GM13977 (cell line): ENCODE data around the gene TRAF3.
A peak's percentile ranks its signal among the peaks of the same experiment; 100 is the strongest.

ENCODE experiments used
- DNase-seq: peaks from one replicate; pipeline ENCODE4 v3.0.0; 2012; ENCODE audit warnings: low spot score
- in situ Hi-C: fragments of 300-500 bp; cut with MboI; formaldehyde crosslinking; loops from one replicate; pipeline ENCODE4 v1.12.0; 2022; ENCODE audit warnings: low sequenced_read_pairs, low pct_unique_long_range_greater_than_20kb, mixed read lengths, inconsistent platforms; ENCODE audit not compliant: unreplicated experiment
- TF ChIP-seq, protein P1 (sequence below): IDR thresholded peaks from 2 replicates; pipeline ENCODE4 v1.5.1; 2012; ENCODE audit warnings: mild to moderate bottlenecking, control low read depth; ENCODE audit not compliant: insufficient read depth; ENCODE audit errors: extremely low read depth, missing control alignments

The TRAF3 gene

DNA sequence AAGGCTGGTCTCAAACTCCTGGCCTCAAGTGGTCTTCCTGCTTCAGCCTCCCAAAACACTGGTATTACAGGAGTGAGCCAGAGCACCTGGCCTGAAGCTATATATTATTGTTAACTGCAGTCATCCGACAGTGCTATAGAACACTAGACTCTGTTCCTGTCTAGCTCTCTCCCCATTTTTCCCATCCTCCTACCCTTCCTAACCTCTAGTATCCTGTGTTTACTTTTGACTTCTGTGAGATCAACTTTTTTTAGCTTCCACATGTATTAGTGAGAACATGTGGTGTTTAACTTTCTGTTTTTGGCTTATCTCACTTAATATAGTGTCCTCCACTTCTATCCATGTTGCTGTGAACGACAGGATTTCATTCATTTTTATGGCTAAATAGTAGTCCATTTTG, 34.7 kb downstream of the TRAF3 start:
- DNase-seq = no peak
- in situ Hi-C loops = no loop called here
- TF ChIP-seq, protein P1, sequence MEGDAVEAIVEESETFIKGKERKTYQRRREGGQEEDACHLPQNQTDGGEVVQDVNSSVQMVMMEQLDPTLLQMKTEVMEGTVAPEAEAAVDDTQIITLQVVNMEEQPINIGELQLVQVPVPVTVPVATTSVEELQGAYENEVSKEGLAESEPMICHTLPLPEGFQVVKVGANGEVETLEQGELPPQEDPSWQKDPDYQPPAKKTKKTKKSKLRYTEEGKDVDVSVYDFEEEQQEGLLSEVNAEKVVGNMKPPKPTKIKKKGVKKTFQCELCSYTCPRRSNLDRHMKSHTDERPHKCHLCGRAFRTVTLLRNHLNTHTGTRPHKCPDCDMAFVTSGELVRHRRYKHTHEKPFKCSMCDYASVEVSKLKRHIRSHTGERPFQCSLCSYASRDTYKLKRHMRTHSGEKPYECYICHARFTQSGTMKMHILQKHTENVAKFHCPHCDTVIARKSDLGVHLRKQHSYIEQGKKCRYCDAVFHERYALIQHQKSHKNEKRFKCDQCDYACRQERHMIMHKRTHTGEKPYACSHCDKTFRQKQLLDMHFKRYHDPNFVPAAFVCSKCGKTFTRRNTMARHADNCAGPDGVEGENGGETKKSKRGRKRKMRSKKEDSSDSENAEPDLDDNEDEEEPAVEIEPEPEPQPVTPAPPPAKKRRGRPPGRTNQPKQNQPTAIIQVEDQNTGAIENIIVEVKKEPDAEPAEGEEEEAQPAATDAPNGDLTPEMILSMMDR = no peak

DNA sequence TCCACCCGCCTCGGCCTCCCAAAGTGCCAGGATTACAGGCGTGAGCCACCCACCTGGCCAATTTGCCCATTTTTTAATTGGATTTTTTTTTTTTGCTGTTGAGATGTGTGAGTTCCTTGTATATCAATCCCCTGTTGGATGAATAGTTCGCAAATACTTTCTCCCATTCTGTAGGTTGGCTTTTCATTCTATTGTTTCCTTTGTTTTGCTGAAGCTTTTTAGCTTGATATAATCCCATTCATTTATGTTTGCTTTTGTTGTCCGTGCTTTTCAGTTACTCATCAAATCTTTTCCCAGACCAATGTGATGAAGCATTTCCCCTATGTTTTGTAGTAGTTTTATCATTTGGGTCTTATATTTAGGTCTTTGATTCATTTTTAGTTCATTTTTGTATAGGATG, 36.4 kb downstream of the TRAF3 start:
- no peak for DNase-seq
- TF ChIP-seq, protein P1 = no peak
- in situ Hi-C loops = no loop called here

DNA sequence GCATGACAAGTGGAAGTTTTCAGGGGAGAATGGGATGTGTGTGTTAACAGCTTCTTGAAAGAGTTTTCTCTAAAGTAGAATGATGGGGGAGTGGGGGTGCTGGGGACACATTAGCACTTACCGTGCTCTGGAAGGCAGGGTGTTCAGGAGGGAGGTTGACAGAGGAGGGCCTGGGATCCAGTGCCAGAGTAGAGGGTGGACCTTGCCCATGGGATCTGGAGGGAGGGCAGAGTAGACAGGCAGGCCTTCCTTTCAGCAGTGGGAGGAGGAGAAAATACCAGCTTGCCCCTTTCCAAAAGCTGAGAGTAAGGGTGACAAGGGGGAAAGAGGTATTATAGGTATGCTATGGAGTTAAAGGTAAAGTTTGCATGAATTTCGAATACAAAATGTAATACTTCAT, 40.1 kb downstream of the TRAF3 start:
- in situ Hi-C loops = no loop called here
- TF ChIP-seq, protein P1 = no peak
- no peak for DNase-seq

DNA sequence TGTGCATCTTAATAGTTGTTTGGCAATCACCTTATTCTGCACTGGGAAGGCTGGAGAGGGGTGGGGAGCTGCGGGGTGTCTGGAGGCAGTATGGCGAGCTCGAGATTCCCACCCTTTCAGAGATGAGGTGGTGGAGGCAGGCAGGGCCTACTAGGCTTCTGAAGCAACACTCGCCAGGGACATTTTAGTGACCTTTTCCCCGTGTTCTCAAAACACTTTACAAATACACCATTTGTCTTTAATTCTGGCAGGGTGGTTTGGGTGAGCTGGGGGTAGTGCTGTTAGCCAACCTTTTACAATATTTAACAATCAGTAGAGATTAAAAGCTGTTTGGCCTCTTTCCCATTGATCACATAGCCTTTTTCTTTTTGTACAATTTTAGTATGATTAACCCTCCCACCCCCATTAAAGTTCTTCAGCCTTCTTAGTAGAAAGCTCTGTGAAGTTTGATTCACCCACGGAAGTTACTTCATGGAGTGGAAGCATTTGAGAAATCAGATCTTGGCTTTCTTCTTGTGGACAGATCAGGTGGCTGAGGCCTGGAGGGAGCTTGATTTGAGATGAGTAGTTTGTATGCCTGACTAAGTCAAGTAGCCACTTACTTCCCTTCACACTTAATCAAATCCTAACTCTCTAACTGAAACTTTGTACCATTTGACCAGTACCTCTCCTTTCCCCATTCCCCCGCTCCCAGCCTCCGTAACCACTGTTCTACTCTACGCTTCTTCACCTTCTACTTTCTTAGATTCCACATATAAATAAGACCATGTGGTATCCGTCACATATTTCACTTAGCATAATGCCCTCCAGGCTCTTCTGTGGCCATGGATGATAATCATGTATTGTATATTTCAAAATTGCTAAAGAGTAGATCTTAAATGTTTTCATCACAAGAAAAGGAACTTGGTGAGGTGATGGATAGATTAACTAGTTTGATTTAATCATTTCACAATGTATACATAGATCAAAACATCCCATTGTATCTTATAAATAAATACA, 41.0 kb downstream of the TRAF3 start:
- no peak for DNase-seq

DNA sequence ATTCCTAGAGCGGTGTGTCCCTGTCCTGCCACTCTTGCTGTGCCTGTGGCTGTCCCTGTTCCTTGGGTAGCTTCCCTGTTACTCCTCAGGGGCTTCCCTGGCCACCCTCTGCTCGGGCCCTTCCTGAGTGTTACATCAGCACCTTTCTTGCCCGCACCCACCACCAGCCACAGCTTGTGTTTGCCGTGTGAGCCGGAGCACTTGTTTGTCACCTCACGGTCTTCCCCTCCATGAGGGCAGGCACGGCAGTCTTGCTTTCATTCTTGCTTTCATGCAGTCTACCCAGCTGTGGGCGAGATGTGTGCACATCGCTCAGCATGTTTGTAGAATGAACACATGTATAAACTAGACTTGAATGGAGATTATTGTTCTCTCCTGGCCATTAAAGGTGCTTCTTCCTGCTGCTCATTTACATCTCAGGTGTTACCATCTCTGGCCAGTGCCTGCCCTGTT, 42.0 kb downstream of the TRAF3 start:
- TF ChIP-seq, protein P1 = no peak
- peak; percentile 71 for DNase-seq
- in situ Hi-C loops = no loop called here

More for the DNA sequence above, 41.0 kb downstream of the TRAF3 start:
- TF ChIP-seq, protein P1 = no peak
- in situ Hi-C loops = no loop called here

DNA sequence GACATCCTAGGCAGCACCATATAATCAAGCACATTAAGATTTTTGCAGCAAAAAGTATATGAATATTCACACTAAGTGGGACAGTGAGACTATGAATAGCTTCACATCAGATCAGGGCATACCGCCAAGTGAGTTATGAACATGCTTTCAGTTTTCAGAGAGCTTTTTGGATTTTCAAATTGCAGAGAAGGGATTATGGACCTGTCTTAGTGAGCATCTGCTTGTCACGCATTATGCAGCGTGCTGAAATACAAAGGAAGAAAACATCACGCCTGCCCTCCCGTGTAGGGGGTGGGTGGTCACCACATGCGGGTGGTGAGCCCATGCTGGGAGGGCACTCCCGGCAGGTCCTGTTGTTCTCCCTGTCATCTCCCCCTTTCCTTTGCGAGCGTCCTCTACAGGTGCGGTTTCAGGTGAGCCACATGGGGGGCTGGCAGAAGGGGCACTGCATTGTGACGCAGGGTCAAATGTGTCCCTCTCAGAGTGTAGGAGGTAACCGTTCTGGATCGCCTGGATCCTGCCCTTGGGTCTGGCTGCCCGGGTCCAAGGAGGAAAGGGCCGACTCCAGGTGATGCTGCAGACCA, 42.6 kb downstream of the TRAF3 start:
- in situ Hi-C loops = no loop called here
- DNase-seq = no peak
- TF ChIP-seq, protein P1 = no peak
